Liver (tissue), 3 donors: Measurements from ENCODE around the gene EMP2.

Experiments used
- CTCF ChIP-seq: fragments of 150-350 bp; IDR thresholded peaks from 2 replicates; pipeline ENCODE4 v1.5.1; 2017; ENCODE audit warnings: improper control_type of control experiment, low read depth, low read length; ENCODE audit not compliant: missing input control
- GABPA ChIP-seq, 2 donors: IDR thresholded peaks in 1 of 2; conservative IDR thresholded peaks in 1 of 2; 2 replicates each; pipeline ENCODE4 v1.6.1; 2016; ENCODE audit warnings: antibody characterized with exemption in 2 of 2, mild to moderate bottlenecking in 1 of 2, moderate library complexity in 1 of 2
- HNF4A ChIP-seq, 2 donors: conservative IDR thresholded peaks; 2 replicates each; pipeline ENCODE4 v1.6.1; 2016; ENCODE audit warnings: antibody characterized with exemption in 2 of 2, mild to moderate bottlenecking in 2 of 2
- JUND ChIP-seq, 2 donors: IDR thresholded peaks; 2 replicates each; pipeline ENCODE4 v1.6.1; 2016; ENCODE audit warnings: antibody characterized with exemption in 2 of 2
- SP1 ChIP-seq: IDR thresholded peaks from 2 replicates; pipeline ENCODE4 v1.6.1; 2018; ENCODE audit warnings: antibody characterized with exemption, mild to moderate bottlenecking
- TAF1 ChIP-seq: conservative IDR thresholded peaks from 2 replicates; pipeline ENCODE4 v1.6.1; 2016; ENCODE audit warnings: antibody characterized with exemption, mild to moderate bottlenecking
- YY1 ChIP-seq: IDR thresholded peaks from 2 replicates; pipeline ENCODE4 v1.6.1; 2016; ENCODE audit warnings: antibody characterized with exemption, mild to moderate bottlenecking
- TF ChIP-seq, protein P1 (sequence below): IDR thresholded peaks from 2 replicates; pipeline ENCODE4 v1.6.1; 2016; ENCODE audit warnings: antibody characterized with exemption, mild to moderate bottlenecking
- donor health status: healthy.
- donor health status: healthy.

DNA sequence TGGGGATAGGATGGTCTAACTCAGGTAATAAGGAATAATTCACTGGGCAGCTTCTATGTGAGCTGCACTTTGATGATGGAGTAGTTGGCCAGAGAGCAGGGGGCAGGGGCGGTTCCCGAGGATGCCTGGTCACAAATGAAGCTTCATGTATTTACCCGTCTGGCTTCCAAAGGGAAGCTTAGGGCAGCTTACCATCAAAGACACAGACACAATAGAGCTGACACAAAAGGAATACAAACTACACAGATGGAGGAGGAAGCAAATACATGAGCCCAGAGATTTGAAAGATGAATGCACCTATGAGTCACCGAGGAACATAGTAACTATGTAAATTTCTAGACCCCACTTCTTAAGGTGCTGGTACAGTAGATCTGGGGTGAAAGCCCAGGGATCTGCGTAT lies 8.7 kb upstream of the EMP2 start:
- TF ChIP-seq CTCF (no peak), YY1 (no peak), SP1 (no peak), HNF4A (conservative IDR thresholded peaks at IDR 0.05) (no peak), TAF1 (no peak), JUND (IDR thresholded peaks at IDR 0.05) (no peak), GABPA (IDR thresholded peaks at IDR 0.05 in 1 of 2, conservative IDR thresholded peaks at IDR 0.05 in 1 of 2) (no peak)
- TF ChIP-seq, protein P1, sequence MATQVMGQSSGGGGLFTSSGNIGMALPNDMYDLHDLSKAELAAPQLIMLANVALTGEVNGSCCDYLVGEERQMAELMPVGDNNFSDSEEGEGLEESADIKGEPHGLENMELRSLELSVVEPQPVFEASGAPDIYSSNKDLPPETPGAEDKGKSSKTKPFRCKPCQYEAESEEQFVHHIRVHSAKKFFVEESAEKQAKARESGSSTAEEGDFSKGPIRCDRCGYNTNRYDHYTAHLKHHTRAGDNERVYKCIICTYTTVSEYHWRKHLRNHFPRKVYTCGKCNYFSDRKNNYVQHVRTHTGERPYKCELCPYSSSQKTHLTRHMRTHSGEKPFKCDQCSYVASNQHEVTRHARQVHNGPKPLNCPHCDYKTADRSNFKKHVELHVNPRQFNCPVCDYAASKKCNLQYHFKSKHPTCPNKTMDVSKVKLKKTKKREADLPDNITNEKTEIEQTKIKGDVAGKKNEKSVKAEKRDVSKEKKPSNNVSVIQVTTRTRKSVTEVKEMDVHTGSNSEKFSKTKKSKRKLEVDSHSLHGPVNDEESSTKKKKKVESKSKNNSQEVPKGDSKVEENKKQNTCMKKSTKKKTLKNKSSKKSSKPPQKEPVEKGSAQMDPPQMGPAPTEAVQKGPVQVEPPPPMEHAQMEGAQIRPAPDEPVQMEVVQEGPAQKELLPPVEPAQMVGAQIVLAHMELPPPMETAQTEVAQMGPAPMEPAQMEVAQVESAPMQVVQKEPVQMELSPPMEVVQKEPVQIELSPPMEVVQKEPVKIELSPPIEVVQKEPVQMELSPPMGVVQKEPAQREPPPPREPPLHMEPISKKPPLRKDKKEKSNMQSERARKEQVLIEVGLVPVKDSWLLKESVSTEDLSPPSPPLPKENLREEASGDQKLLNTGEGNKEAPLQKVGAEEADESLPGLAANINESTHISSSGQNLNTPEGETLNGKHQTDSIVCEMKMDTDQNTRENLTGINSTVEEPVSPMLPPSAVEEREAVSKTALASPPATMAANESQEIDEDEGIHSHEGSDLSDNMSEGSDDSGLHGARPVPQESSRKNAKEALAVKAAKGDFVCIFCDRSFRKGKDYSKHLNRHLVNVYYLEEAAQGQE, result no peak
